Smooth muscle cell (in vitro differentiated cells): ENCODE data around the gene FOXA2. TPM values are rescaled to one million over a fixed set of nuclear protein-coding genes. Genes with fewer than 3 reads are reported as not detected.

ENCODE experiments used
- DNase-seq: peaks from one replicate; lab custom pipeline; 2025; ENCODE audit not compliant: unreplicated experiment; lab: John Stamatoyannopoulos, UW
- H2AFZ ChIP-seq: fragments of 200-600 bp; sonication (generic); 2 replicates; pipeline ENCODE4 v1.6.0; 2016; ENCODE audit warnings: antibody characterized with exemption, low read depth, mild to moderate bottlenecking
- H3F3A ChIP-seq: fragments of 200-600 bp; sonication (generic); 2 replicates; pipeline ENCODE4 v1.6.0; 2017; ENCODE audit warnings: antibody characterized with exemption, low read depth
- H3K27ac ChIP-seq: fragments of 200-600 bp; sonication (generic); 2 replicates; pipeline ENCODE4 v1.5.1; 2016; ENCODE audit warnings: low read depth, mild to moderate bottlenecking
- H3K27me3 ChIP-seq: fragments of 200-600 bp; sonication (generic); 2 replicates; pipeline ENCODE4 v1.6.1; 2016; ENCODE audit warnings: low read depth, mild to moderate bottlenecking
- H3K36me3 ChIP-seq: fragments of 200-600 bp; sonication (generic); 2 replicates; pipeline ENCODE4 v1.5.1; 2016; ENCODE audit warnings: low read depth
- H3K4me1 ChIP-seq: fragments of 200-600 bp; sonication (generic); 2 replicates; pipeline ENCODE4 v1.5.1; 2016; ENCODE audit warnings: low read depth
- H3K4me2 ChIP-seq: fragments of 200-600 bp; sonication (generic); 2 replicates; pipeline ENCODE4 v1.6.0; 2016; ENCODE audit warnings: mild to moderate bottlenecking
- H3K4me3 ChIP-seq: fragments of 200-600 bp; sonication (generic); 2 replicates; pipeline ENCODE4 v1.5.1; 2016; ENCODE audit warnings: mild to moderate bottlenecking
- H3K79me2 ChIP-seq: fragments of 200-600 bp; sonication (generic); 2 replicates; pipeline ENCODE4 v1.6.0; 2016; ENCODE audit warnings: low read depth, mild to moderate bottlenecking
- H3K9ac ChIP-seq: fragments of 200-600 bp; sonication (generic); 2 replicates; pipeline ENCODE4 v1.6.0; 2016; ENCODE audit warnings: low read depth
- H3K9me3 ChIP-seq: fragments of 200-600 bp; sonication (generic); replicated peaks from 2 replicates; pipeline ENCODE4 v1.5.1; 2016; ENCODE audit warnings: low read depth
- H4K20me1 ChIP-seq: fragments of 200-600 bp; sonication (generic); 2 replicates; pipeline ENCODE4 v1.6.0; 2016; ENCODE audit warnings: low read depth
- CTCF ChIP-seq: fragments of 200-600 bp; sonication (generic); IDR thresholded peaks from 2 replicates; pipeline ENCODE4 v1.5.1; 2017; ENCODE audit warnings: borderline replicate concordance, mild to moderate bottlenecking, antibody characterized with exemption; ENCODE audit not compliant: insufficient read depth, poor library complexity, severe bottlenecking
- WGBS: methylation state at CpG from one replicate; pipeline ENCODE4 v1.1.7; 2016; ENCODE audit warnings: low lambda C conversion rate; 5-methylcytosine and 5-hydroxymethylcytosine counted together
- polyA plus RNA-seq: library from polyadenylated mRNA; unstranded; fragments of >200 nt; fragmentation: Nextera tagmentation; extraction: Ambion mirVana; gene quantifications from 2 replicates; pipeline ENCODE4 v1.2.1, GENCODE V29; 2016
- total RNA-seq: library from RNA; depleted of rRNA; stranded (reverse); fragments of >200 nt; gene quantifications from 2 replicates; pipeline ENCODE4 v1.2.3, GENCODE V29; 2014

FOXA2 gene
- total and polyA plus RNA-seq, 2 experiments from 2014 or later: not detected

GRCh38 chr20:22626496-22626895 is 42.1 kb upstream of the FOXA2 start:
- no peak overlapping the region for H3K4me2 ChIP-seq

DNA sequence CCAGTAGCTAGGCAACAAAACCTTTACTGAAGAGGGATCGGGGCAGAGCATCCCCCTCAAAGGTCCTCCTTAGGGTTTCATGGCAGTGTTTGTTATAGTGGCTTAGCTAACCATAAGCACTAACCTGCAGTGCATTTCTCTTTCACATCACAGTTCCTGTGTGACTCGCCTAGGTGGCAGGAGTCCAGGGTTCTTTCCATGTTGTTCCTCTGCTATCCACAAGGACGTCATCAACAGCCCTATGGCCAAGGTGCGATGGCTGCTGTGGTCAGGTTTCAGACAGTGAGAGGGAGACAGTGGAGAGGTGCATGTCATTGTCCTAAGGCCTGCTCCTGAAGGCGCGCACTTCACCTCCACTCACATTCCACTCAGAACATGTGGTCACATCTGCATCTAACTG is 38.8 kb upstream of the FOXA2 start:
- H3K4me2 ChIP-seq: no peak overlapping the region
- H3F3A ChIP-seq: no peaks in the 10 kb centered on the region
- no peaks in the 10 kb centered on the region for H3K9me3 ChIP-seq
- no peak overlapping the region for H3K9ac ChIP-seq
- peaks cover 5% of the 10 kb centered on the region for H3K4me1 ChIP-seq
- 89% methylated on average over 6 of the region's 6 CpGs for WGBS
- no peak overlapping the region for H3K4me3 ChIP-seq
- H2AFZ ChIP-seq: no peak overlapping the region
- no peaks in the 10 kb centered on the region for H4K20me1 ChIP-seq
- H3K79me2 ChIP-seq: no peaks in the 10 kb centered on the region
- TF ChIP-seq CTCF: no peak
- H3K27ac ChIP-seq: no peak overlapping the region
- DNase-seq: no peak
- H3K36me3 ChIP-seq: no peaks in the 10 kb centered on the region
- H3K27me3 ChIP-seq: peaks cover 20% of the 10 kb centered on the region

More at GRCh38 chr20:22626496-22626895, 42.1 kb upstream of the FOXA2 start:
- H3K36me3 ChIP-seq: no peaks in the 10 kb centered on the region
- H3K4me1 ChIP-seq: no peaks in the 10 kb centered on the region
- no peaks in the 10 kb centered on the region for H3K79me2 ChIP-seq
- no peak overlapping the region for H3K9ac ChIP-seq
- no peak overlapping the region for H3K4me3 ChIP-seq
- H2AFZ ChIP-seq: no peak overlapping the region
- no peaks in the 10 kb centered on the region for H4K20me1 ChIP-seq
- H3K27me3 ChIP-seq: peaks cover 6% of the 10 kb centered on the region
- no peak for TF ChIP-seq CTCF
- no peak for DNase-seq
- H3K27ac ChIP-seq: no peak overlapping the region
- H3K9me3 ChIP-seq: no peaks in the 10 kb centered on the region
- WGBS: 95% methylated on average over 1 of the region's 1 CpG
- H3F3A ChIP-seq: no peaks in the 10 kb centered on the region

DNA sequence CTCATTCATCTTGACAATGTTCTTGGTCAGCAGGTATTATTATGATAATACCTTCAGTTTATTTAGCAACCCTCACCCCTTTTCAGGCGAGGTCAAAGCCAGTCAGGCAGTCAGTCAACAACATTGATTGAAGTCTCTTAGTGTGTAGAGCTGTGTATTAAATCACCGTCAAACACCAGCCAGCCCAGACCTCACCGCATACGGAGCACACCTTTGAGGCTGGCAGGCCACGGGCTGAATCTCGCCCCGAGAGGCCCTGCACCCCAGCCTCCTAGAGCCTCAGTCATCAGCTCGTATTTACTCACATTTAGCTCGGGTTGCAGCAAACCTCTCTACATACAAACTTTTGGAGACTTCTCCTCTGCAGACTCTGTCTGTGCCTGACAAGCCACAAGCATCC is 36.0 kb upstream of the FOXA2 start:
- Histone ChIP-seq H3F3A (no peaks in the 10 kb centered on the region), H3K27ac (no peak overlapping the region), H3K79me2 (no peaks in the 10 kb centered on the region), H3K4me2 (no peak overlapping the region), H3K9ac (no peak overlapping the region), H2AFZ (no peak overlapping the region), H3K4me1 (peaks cover 5% of the 10 kb centered on the region), H3K9me3 (no peaks in the 10 kb centered on the region), H3K27me3 (peaks cover 20% of the 10 kb centered on the region), H3K4me3 (no peak overlapping the region), H3K36me3 (no peaks in the 10 kb centered on the region), H4K20me1 (no peaks in the 10 kb centered on the region)
- TF ChIP-seq CTCF: no peak
- WGBS: 39% methylated on average over 9 of the region's 9 CpGs
- no peak for DNase-seq

GRCh38 chr20:22619806-22620205 is 35.4 kb upstream of the FOXA2 start:
- Histone ChIP-seq H3F3A (no peaks in the 10 kb centered on the region), H3K9ac (no peak overlapping the region), H3K4me3 (no peak overlapping the region), H4K20me1 (no peaks in the 10 kb centered on the region), H3K36me3 (no peaks in the 10 kb centered on the region), H3K4me2 (no peak overlapping the region), H3K27ac (no peak overlapping the region), H3K4me1 (peaks cover 5% of the 10 kb centered on the region), H3K79me2 (no peaks in the 10 kb centered on the region), H2AFZ (no peak overlapping the region), H3K9me3 (no peaks in the 10 kb centered on the region), H3K27me3 (peaks cover 20% of the 10 kb centered on the region)
- TF ChIP-seq CTCF: no peak
- DNase-seq: no peak
- 41% methylated on average over 6 of the region's 6 CpGs for WGBS
